Upper lobe of left lung (tissue), 6 donors: ENCODE results near the gene STBD1. TPM values are rescaled to one million over a fixed set of nuclear protein-coding genes. Genes with fewer than 3 reads are reported as not detected.

ENCODE experiments used
- ATAC-seq, 2 donors: fragments of 200-7000 bp; cut with Tn5 transposase; one replicate each; pipeline ENCODE4 v1.9.1; 2022; ENCODE audit warnings: mild to moderate bottlenecking in 2 of 2, moderate library complexity in 2 of 2; ENCODE audit not compliant: low FRiP score in 2 of 2
- DNase-seq, 2 donors: peaks; one replicate each; pipeline ENCODE4 v3.0.0-alpha.2; 2019 to 2020
- H3K27ac ChIP-seq, 4 donors: fragments of 200-600 bp; sonication (generic); one replicate each; pipeline ENCODE4 v1.5.1; 2016 to 2019
- H3K27me3 ChIP-seq, 4 donors: fragments of 200-600 bp; sonication (generic); one replicate each; pipeline ENCODE4 v1.5.1; 2017 to 2019
- H3K36me3 ChIP-seq, 4 donors: fragments of 200-600 bp; sonication (generic); one replicate each; pipeline ENCODE4 v1.5.1; 2016 to 2019
- H3K4me1 ChIP-seq, 4 donors: fragments of 200-600 bp; sonication (generic); one replicate each; pipeline ENCODE4 v1.5.1; 2018 to 2019
- H3K4me3 ChIP-seq, 4 donors: fragments of 200-600 bp; sonication (generic); one replicate each; pipeline ENCODE4 v1.5.1; 2017 to 2019; ENCODE audit warnings: mild to moderate bottlenecking in 2 of 4, moderate library complexity in 1 of 4
- H3K9me3 ChIP-seq, 4 donors: fragments of 200-600 bp; sonication (generic); one replicate each; pipeline ENCODE4 v1.5.1; 2018 to 2019
- CTCF ChIP-seq, 6 experiments: fragments of 450-650 bp in 4 of 6; fragments of 200-600 bp in 2 of 6; sonication (generic) in 2 of 6; IDR thresholded peaks; one replicate each; pipeline ENCODE4 v1.5.1; 2016 to 2019; ENCODE audit warnings: antibody characterized with exemption in 6 of 6
- EP300 ChIP-seq, 4 donors: sonication (generic); formaldehyde crosslinking; IDR thresholded peaks; one replicate each; pipeline ENCODE4 v1.5.1; 2017; ENCODE audit warnings: antibody characterized with exemption in 4 of 4, control low read depth in 2 of 4
- POLR2A ChIP-seq, 4 donors: fragments of 450-650 bp; IDR thresholded peaks; one replicate each; pipeline ENCODE4 v1.5.1; 2016 to 2017; ENCODE audit warnings: antibody characterized with exemption in 4 of 4, mild to moderate bottlenecking in 2 of 4
- POLR2AphosphoS5 ChIP-seq, 2 donors: sonication (generic); formaldehyde crosslinking; IDR thresholded peaks; one replicate each; pipeline ENCODE4 v1.5.1; 2017; ENCODE audit warnings: antibody characterized with exemption in 2 of 2
- WGBS, 2 donors: methylation state at CpG; one replicate each; pipeline ENCODE4 v1.1.5; 2017 to 2018; 5-methylcytosine and 5-hydroxymethylcytosine counted together
- total RNA-seq, 6 donors: library from RNA; depleted of rRNA in 4 of 6; stranded (reverse); fragments of >200 nt in 4 of 6; gene quantifications; one replicate each; pipeline versions ENCODE4 v1.1.0 to v1.2.1, GENCODE V29; 2016 to 2021
- donor health status: DM: no; HTN: no; CAD: no; lungs with moderate emphysema.
- donor health status: DM: no; HTN: yes; CAD: no; lungs with severe emphysema.

The STBD1 gene
- total RNA-seq, 6 donors from 2014 or later, result 3.6 to 14.2 (median 5.7) TPM

- H3K27me3 ChIP-seq, result no peaks in the 10 kb centered on the region
- H3K36me3 ChIP-seq, result no peaks in the 10 kb centered on the region
- WGBS, 2 donors, result 86 to 87% methylated on average over 3 of the region's 3 CpGs
- peaks cover 0 to 11% (median 0%) of the 10 kb centered on the region in 4 donors for H3K9me3 ChIP-seq
- no peak overlapping the region for H3K4me3 ChIP-seq
- DNase-seq, result no peak
- no peak for ATAC-seq
- no peak overlapping the region for H3K27ac ChIP-seq
- peaks cover 0 to 30% (median 16%) of the 10 kb centered on the region in 4 donors for H3K4me1 ChIP-seq
- TF ChIP-seq CTCF (IDR thresholded peaks at IDR 0.05), result no peak
- TF ChIP-seq EP300 (IDR thresholded peaks at IDR 0.05), result no peak
- TF ChIP-seq POLR2AphosphoS5 (IDR thresholded peaks at IDR 0.05), result no peak
- TF ChIP-seq POLR2A (IDR thresholded peaks at IDR 0.05), result no peak
Observed at GRCh38 chr4:76296286-76296820, 10.2 kb upstream of the STBD1 start.

DNA sequence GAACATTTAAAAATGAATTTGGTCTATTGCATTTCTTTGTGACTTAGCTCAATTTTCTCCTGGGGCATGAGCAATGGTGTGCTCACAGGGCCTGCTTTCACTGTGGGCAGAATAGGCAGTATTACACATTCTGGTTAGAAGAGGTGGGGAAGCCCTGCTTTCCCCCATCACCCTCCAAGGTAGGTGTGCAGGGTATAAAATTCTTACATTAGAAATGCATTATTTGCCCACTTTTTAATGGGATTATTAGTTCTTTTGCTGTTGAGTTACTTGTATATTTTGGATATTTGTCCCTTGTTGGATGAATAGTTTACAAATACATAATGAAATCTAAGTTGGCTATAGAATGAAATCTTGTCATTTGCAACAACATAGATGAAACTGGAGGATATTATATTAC lies 8.3 kb upstream of the STBD1 start:
- ATAC-seq, result no peak
- Histone ChIP-seq H3K4me1 (peaks cover 8 to 24% (median 20%) of the 10 kb centered on the region in 4 donors), H3K9me3 (peaks cover 0 to 11% (median 0%) of the 10 kb centered on the region in 4 donors), H3K27me3 (no peaks in the 10 kb centered on the region), H3K4me3 (no peak overlapping the region), H3K36me3 (no peaks in the 10 kb centered on the region), H3K27ac (no peak overlapping the region)
- TF ChIP-seq POLR2AphosphoS5 (IDR thresholded peaks at IDR 0.05) (no peak), EP300 (IDR thresholded peaks at IDR 0.05) (no peak), CTCF (IDR thresholded peaks at IDR 0.05) (no peak), POLR2A (IDR thresholded peaks at IDR 0.05) (no peak)
- no peak for DNase-seq

GRCh38 chr4:76300012-76300411 lies 6.5 kb upstream of the STBD1 start:
- TF ChIP-seq POLR2A (IDR thresholded peaks at IDR 0.05), result no peak
- Histone ChIP-seq H3K27ac (no peak overlapping the region), H3K27me3 (no peaks in the 10 kb centered on the region), H3K4me3 (no peak overlapping the region), H3K4me1 (peaks cover 6 to 18% (median 8%) of the 10 kb centered on the region in 4 donors), H3K9me3 (peaks cover 0 to 11% (median 0%) of the 10 kb centered on the region in 4 donors), H3K36me3 (no peaks in the 10 kb centered on the region)
- 55 to 78% methylated on average over 4 of the region's 4 CpGs for WGBS, 2 donors
- peak; percentile 29 to 45 for DNase-seq
- peak in 1 of 2 donors; percentile 62 for ATAC-seq

DNA sequence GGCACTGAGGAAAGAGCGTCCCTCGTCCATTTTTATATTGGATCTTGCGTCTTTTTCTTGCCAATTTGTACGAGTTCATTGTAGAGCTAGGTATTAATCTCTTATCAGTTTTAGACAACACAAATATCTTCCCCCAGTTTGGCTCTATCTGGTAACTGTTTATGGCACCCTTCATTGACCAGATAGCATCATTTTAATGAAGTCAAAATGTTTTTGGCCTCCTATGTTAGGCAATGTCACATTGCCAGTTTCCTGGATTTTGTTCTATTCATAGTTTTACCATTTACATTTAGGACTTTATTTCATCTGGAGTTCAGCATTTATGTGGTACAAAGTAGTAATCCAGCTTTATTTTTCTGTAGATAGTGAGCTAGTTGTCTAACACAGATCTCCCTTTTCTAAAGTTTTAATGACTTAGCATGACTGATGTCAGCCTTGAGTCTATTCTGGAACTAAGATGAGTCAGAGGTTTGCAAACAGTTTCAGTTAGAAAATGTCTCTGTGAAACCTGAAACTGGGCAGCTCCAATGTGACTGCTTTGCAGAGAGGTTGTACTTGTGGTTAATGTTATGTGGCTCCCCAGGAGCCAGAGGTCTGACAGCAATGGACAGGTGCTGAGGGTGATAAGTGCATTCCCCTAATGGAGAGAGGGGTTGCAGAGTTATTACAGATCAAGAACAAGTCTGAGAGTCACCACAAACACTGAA lies 5.3 kb upstream of the STBD1 start:
- WGBS, 2 donors, result 91 to 97% methylated on average over 4 of the region's 4 CpGs
- TF ChIP-seq EP300 (IDR thresholded peaks at IDR 0.05), result no peak
- no peak for TF ChIP-seq POLR2A (IDR thresholded peaks at IDR 0.05)
- no peak for TF ChIP-seq POLR2AphosphoS5 (IDR thresholded peaks at IDR 0.05)
- TF ChIP-seq CTCF (IDR thresholded peaks at IDR 0.05), result no peak
- H3K27ac ChIP-seq, result peak overlapping the region in 2 of 4 donors; percentile 1 to 56
- peak in 1 of 2 donors; percentile 45 for ATAC-seq
- DNase-seq, result no peak
- H3K9me3 ChIP-seq, result peaks cover 0 to 11% (median 0%) of the 10 kb centered on the region in 4 donors
- no peaks in the 10 kb centered on the region for H3K36me3 ChIP-seq
- no peak overlapping the region for H3K4me3 ChIP-seq
- peaks cover 12 to 23% (median 15%) of the 10 kb centered on the region in 4 donors for H3K4me1 ChIP-seq
- no peaks in the 10 kb centered on the region for H3K27me3 ChIP-seq

DNA sequence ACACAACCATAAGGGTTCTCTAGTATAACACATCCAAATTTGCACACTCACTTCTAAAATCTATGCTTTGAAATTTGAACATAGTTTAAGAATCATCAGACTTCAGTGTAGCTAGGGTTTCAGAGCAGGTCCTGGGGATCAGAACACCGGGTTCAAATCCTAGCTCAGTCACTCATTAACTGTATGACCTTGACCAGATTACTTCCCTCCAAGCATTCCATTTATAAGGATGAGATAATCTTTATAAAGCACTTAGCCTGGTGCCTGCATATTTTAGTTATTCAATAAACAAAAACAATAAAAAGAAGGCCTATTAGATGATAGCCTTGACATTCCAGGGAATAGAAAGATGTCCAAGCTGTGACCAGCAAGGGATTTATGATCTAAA lies 4.8 kb upstream of the STBD1 start:
- Histone ChIP-seq H3K27ac (peak overlapping the region in 2 of 4 donors; percentile 1 to 56), H3K9me3 (peaks cover 0 to 7% (median 0%) of the 10 kb centered on the region in 4 donors), H3K4me3 (no peak overlapping the region), H3K4me1 (peaks cover 12 to 23% (median 16%) of the 10 kb centered on the region in 4 donors), H3K27me3 (no peaks in the 10 kb centered on the region), H3K36me3 (no peaks in the 10 kb centered on the region)
- no peak for ATAC-seq
- no peak for TF ChIP-seq CTCF (IDR thresholded peaks at IDR 0.05)
- no peak for TF ChIP-seq POLR2AphosphoS5 (IDR thresholded peaks at IDR 0.05)
- no peak for TF ChIP-seq EP300 (IDR thresholded peaks at IDR 0.05)
- TF ChIP-seq POLR2A (IDR thresholded peaks at IDR 0.05), result no peak
- no peak for DNase-seq
- WGBS, 2 donors, result 70 to 83% methylated on average over 1 of the region's 1 CpG
